Transverse colon (tissue), 4 donors: ENCODE measurements around the gene METTL9. TPM values are rescaled to one million over a fixed set of nuclear protein-coding genes. Genes with fewer than 3 reads are reported as not detected.

ENCODE experiments used
- DNase-seq: peaks from one replicate; pipeline ENCODE4 v3.0.0-alpha.2; 2019
- H3K27ac ChIP-seq, 4 donors: fragments of 200-600 bp; sonication (generic); 2 replicates each; pipeline ENCODE4 v1.5.1; 2016 to 2018; ENCODE audit warnings: inconsistent platforms in 4 of 4
- H3K27me3 ChIP-seq: fragments of 200-600 bp; sonication (generic); 2 replicates; pipeline ENCODE4 v1.5.1; 2017; ENCODE audit warnings: inconsistent platforms
- H3K36me3 ChIP-seq, 4 donors: fragments of 200-600 bp; sonication (generic); 2 replicates each; pipeline ENCODE4 v1.5.1; 2017 to 2019; ENCODE audit warnings: inconsistent platforms in 4 of 4
- H3K4me1 ChIP-seq, 4 donors: fragments of 200-600 bp; sonication (generic); 2 replicates each; pipeline ENCODE4 v1.5.1; 2017 to 2020; ENCODE audit warnings: inconsistent platforms in 4 of 4
- H3K4me3 ChIP-seq, 4 donors: fragments of 200-600 bp; sonication (generic); 1 replicate in 1 of 4; 2 replicates in 3 of 4; pipeline versions ENCODE4 v1.5.1 to v1.6.1; 2017 to 2019; ENCODE audit warnings: inconsistent platforms in 4 of 4
- H3K9me3 ChIP-seq, 2 donors: fragments of 200-600 bp; sonication (generic); 2 replicates each; pipeline ENCODE4 v1.5.1; 2017 to 2019; ENCODE audit warnings: inconsistent platforms in 2 of 2
- CTCF ChIP-seq, 5 experiments: fragments of 200-600 bp in 3 of 5; fragments of 450-650 bp in 2 of 5; sonication (generic) in 3 of 5; IDR thresholded peaks; 1 replicate in 2 of 5; 2 replicates in 3 of 5; pipeline ENCODE4 v1.5.1; 2016 to 2017; ENCODE audit warnings: antibody characterized with exemption in 5 of 5, inconsistent platforms in 3 of 5, mild to moderate bottlenecking in 2 of 5, moderate library complexity in 1 of 5
- EP300 ChIP-seq: sonication (generic); formaldehyde crosslinking; IDR thresholded peaks from one replicate; pipeline ENCODE4 v1.6.1; 2017; ENCODE audit warnings: antibody characterized with exemption, low read depth
- POLR2A ChIP-seq: fragments of 450-650 bp; IDR thresholded peaks from one replicate; pipeline ENCODE4 v1.6.1; 2016; ENCODE audit warnings: antibody characterized with exemption, mild to moderate bottlenecking, moderate library complexity
- POLR2AphosphoS5 ChIP-seq, 3 donors: sonication (generic); formaldehyde crosslinking; IDR thresholded peaks; one replicate each; pipeline ENCODE4 v1.6.1; 2016; ENCODE audit warnings: antibody characterized with exemption in 3 of 3
- WGBS, 2 donors: methylation state at CpG; one replicate each; pipeline ENCODE4 v1.1.5; 2018; ENCODE audit warnings: low coverage in 1 of 2; 5-methylcytosine and 5-hydroxymethylcytosine counted together
- in situ Hi-C, 4 donors: fragments of 200-750 bp; cut with MboI; loops; one replicate each; pipeline versions ENCODE4 v1.15.0 to v1.15.1; 2017; ENCODE audit warnings: low sequenced_read_pairs in 3 of 4, low pct_ligation_motif_present in 1 of 4, low pct_unique_long_range_greater_than_20kb in 1 of 4
- intact Hi-C: fragments of 100-400 bp; cut with DNase I; formaldehyde crosslinking; loops from one replicate; pipeline ENCODE4 v1.15.1; 2023; ENCODE audit warnings: low total_unique reads
- total RNA-seq, 4 donors: library from RNA; depleted of rRNA; stranded (reverse); fragments of >200 nt; gene quantifications; one replicate each; pipeline ENCODE4 v1.1.0, GENCODE V29; 2016

Gene METTL9
- total RNA-seq, 4 donors from 2014 or later, result 41.9 to 116 (median 67.5) TPM

GRCh38 chr16:21702276-21702675 lies 102.9 kb downstream of the METTL9 start:
- in situ Hi-C loops, result loop anchor here in 2 of 4 donors (5.0 to 25.0 kb wide), 2 partner anchors 45 to 115 kb away; partner anchors contain the start of gene METTL9 (in 2 of the 2)
- TF ChIP-seq POLR2A (no peak), POLR2AphosphoS5 (IDR thresholded peaks at IDR 0.05) (no peak), EP300 (no peak)
- no peaks in the 10 kb centered on the region for H3K27me3 ChIP-seq
- no peaks in the 10 kb centered on the region for H3K36me3 ChIP-seq
- no peaks in the 10 kb centered on the region for H3K4me1 ChIP-seq
- no peak for DNase-seq
- 77 to 81% methylated on average over 3 of the region's 3 CpGs for WGBS, 2 donors
- intact Hi-C loops, result no loop called here
- H3K4me3 ChIP-seq, result no peak overlapping the region
- H3K27ac ChIP-seq, result no peak overlapping the region
- H3K9me3 ChIP-seq, result no peaks in the 10 kb centered on the region

- Histone ChIP-seq H3K4me1 (peaks cover 0 to 1% (median under 1%) of the 10 kb centered on the region in 4 donors), H3K9me3 (no peaks in the 10 kb centered on the region), H3K36me3 (no peaks in the 10 kb centered on the region), H3K27ac (no peak overlapping the region), H3K4me3 (no peak overlapping the region), H3K27me3 (no peaks in the 10 kb centered on the region)
- TF ChIP-seq EP300 (no peak), CTCF (IDR thresholded peaks at IDR 0.05) (no peak), POLR2AphosphoS5 (IDR thresholded peaks at IDR 0.05) (no peak), POLR2A (no peak)
- 38 to 48% methylated on average over 2 of the region's 2 CpGs for WGBS, 2 donors
- DNase-seq, result no peak
- in situ Hi-C loops (loop anchor here in 2 of 4 donors (5.0 to 25.0 kb wide), 2 partner anchors 46 to 116 kb away; partner anchors contain the start of gene METTL9 (in 2 of the 2)), intact Hi-C loops (no loop called here)
Measured at GRCh38 chr16:21703156-21703555, 103.8 kb downstream of the METTL9 start.

- intact Hi-C loops, result no loop called here
- WGBS, 2 donors, result 69 to 71% methylated on average over 5 of the region's 5 CpGs
- H3K36me3 ChIP-seq, result no peaks in the 10 kb centered on the region
- no peak for DNase-seq
- in situ Hi-C loops, result loop anchor here in 2 of 4 donors (5.0 to 25.0 kb wide), 2 partner anchors 46 to 116 kb away; partner anchors contain the start of gene METTL9 (in 2 of the 2)
- TF ChIP-seq EP300 (no peak), POLR2A (no peak), POLR2AphosphoS5 (IDR thresholded peaks at IDR 0.05) (no peak), CTCF (IDR thresholded peaks at IDR 0.05) (no peak)
- H3K27me3 ChIP-seq, result no peaks in the 10 kb centered on the region
- no peak overlapping the region for H3K27ac ChIP-seq
- H3K9me3 ChIP-seq, result no peaks in the 10 kb centered on the region
- no peak overlapping the region for H3K4me3 ChIP-seq
- H3K4me1 ChIP-seq, result peaks cover 0 to 7% (median 3%) of the 10 kb centered on the region in 4 donors
Measured at GRCh38 chr16:21703589-21704174, 104.3 kb downstream of the METTL9 start.

GRCh38 chr16:21704266-21704665 lies 104.9 kb downstream of the METTL9 start:
- intact Hi-C loops, result no loop called here
- Histone ChIP-seq H3K9me3 (no peaks in the 10 kb centered on the region), H3K4me1 (peaks cover 0 to 8% (median 4%) of the 10 kb centered on the region in 4 donors), H3K36me3 (no peaks in the 10 kb centered on the region), H3K27ac (no peak overlapping the region), H3K27me3 (no peaks in the 10 kb centered on the region), H3K4me3 (no peak overlapping the region)
- in situ Hi-C loops, result loop anchor here in 2 of 4 donors (5.0 to 25.0 kb wide), 2 partner anchors 47 to 117 kb away; partner anchors contain the start of gene METTL9 (in 2 of the 2)
- TF ChIP-seq POLR2AphosphoS5 (IDR thresholded peaks at IDR 0.05) (no peak), CTCF (IDR thresholded peaks at IDR 0.05) (no peak), POLR2A (no peak), EP300 (no peak)
- WGBS, 2 donors, result 85 to 92% methylated on average over 3 to 5 of the region's 5 CpGs
- no peak for DNase-seq
